Mammary epithelial cell (primary cell): Measurements from ENCODE around the gene TAF4.

Source experiments
- CTCF ChIP-seq, 2 donors: IDR thresholded peaks in 1 of 2; conservative IDR thresholded peaks in 1 of 2; 2 replicates each; pipeline ENCODE4 v1.5.1; 2011 to 2012; ENCODE audit warnings: inconsistent platforms in 2 of 2, low read length in 2 of 2, mild to moderate bottlenecking in 2 of 2, control low read depth in 1 of 2, low read depth in 1 of 2; ENCODE audit not compliant: insufficient read depth in 1 of 2; ENCODE audit errors: extremely low read depth in 1 of 2
- EZH2 ChIP-seq: IDR thresholded peaks from 2 replicates; pipeline ENCODE4 v1.6.1; 2012; ENCODE audit warnings: low read length, inconsistent platforms, borderline replicate concordance

- TF ChIP-seq CTCF (conservative IDR thresholded peaks at IDR 0.05 in 1 of 2, IDR thresholded peaks at IDR 0.05 in 1 of 2; ENCODE audit: extremely low read depth in 1 of 2, insufficient read depth in 1 of 2, low read depth in 1 of 2, low read length in 2 of 2), result no peak
- TF ChIP-seq EZH2, result no peak
Observed at GRCh38 chr20:61968932-61969331, 96.7 kb downstream of the TAF4 start.
